GM23338 (cell line): ENCODE measurements around the gene CD38. TPM values are rescaled to one million over a fixed set of nuclear protein-coding genes. Genes with fewer than 3 reads are reported as not detected.

Experiments
- polyA plus RNA-seq: library from polyadenylated mRNA; unstranded; fragments of >200 nt; fragmentation: Nextera tagmentation; extraction: Ambion mirVana; gene quantifications from 2 replicates; pipeline ENCODE4 v1.2.1, GENCODE V29; 2016
- total RNA-seq: library from RNA; depleted of rRNA; stranded (reverse); fragments of >200 nt; shearing (Covaris generic); gene quantifications from 2 replicates; pipeline ENCODE4 v1.2.3, GENCODE V29; 2014; rRNA removed

Gene CD38
- total and polyA plus RNA-seq, 2 experiments from 2014 or later: 0.17 to 0.24 TPM

Other genes with a start within 250 kb of the CD38 start
- 74.7 and 81.9 TPM in 2 replicates for gene FBXL5, start 123.0 kb upstream of the CD38 start, total RNA-seq
- gene FBXL5, start 123.0 kb upstream of the CD38 start, polyA plus RNA-seq: 55.7 and 58.7 TPM in 2 replicates
- gene FAM200B, start 96.5 kb upstream of the CD38 start, total RNA-seq: 34.4 and 47.7 TPM in 2 replicates
- 77.4 and 88.0 TPM in 2 replicates for gene FAM200B, start 96.5 kb upstream of the CD38 start, polyA plus RNA-seq
- gene BST1, start 75.3 kb upstream of the CD38 start, total RNA-seq: 1.4 and 1.8 TPM in 2 replicates
- gene BST1, start 75.3 kb upstream of the CD38 start, polyA plus RNA-seq: 0.99 and 1.3 TPM in 2 replicates
- gene FGFBP1, start 160.4 kb downstream of the CD38 start, total RNA-seq: not detected in 2 replicates
- gene FGFBP1, start 160.4 kb downstream of the CD38 start, polyA plus RNA-seq: 0.15 and 0.42 TPM in 2 replicates
- gene FGFBP2, start 184.8 kb downstream of the CD38 start, total RNA-seq: 0.56 and 0.93 TPM in 2 replicates
- 0.18 and 0.37 TPM in 2 replicates for gene FGFBP2, start 184.8 kb downstream of the CD38 start, polyA plus RNA-seq